GM12878 (cell line): ENCODE measurements around the gene TET2. TPM values are rescaled to one million over a fixed set of nuclear protein-coding genes. Genes with fewer than 3 reads are reported as not detected.

Experiments used
- ATAC-seq: fragments of 200-7000 bp; cut with Tn5 transposase; 3 replicates; pipeline ENCODE4 v1.9.1; 2020; ENCODE audit warnings: mild to moderate bottlenecking, moderate library complexity
- BruUV-seq: library from RNA; stranded (reverse); fragments of 400-500 nt; replicated peaks from 2 replicates; lab custom pipeline; 2021; lab: Mats Ljungman, UMichigan
- CTCF ChIA-PET: fragments of 300-600 bp; sonication (Branson Sonifier 250); formaldehyde crosslinking; extraction: SDS; loops from one replicate; lab custom pipeline; 2021; ENCODE audit warnings: inconsistent platforms; lab: Yijun Ruan, JAX
- POLR2A ChIA-PET: fragments of 350-600 bp; formaldehyde crosslinking; extraction: SDS; loops from one replicate; lab custom pipeline; 2021; ENCODE audit warnings: inconsistent platforms; lab: Charles Lee
- RAD21 ChIA-PET: fragments of 300-600 bp; sonication (Branson Sonifier 250); formaldehyde crosslinking; loops from one replicate; lab custom pipeline; 2023; ENCODE audit warnings: antibody characterized with exemption; ENCODE audit not compliant: unreplicated experiment; lab: Charles Lee
- SMC1A ChIA-PET: fragments of 300-600 bp; sonication (Branson Sonifier 250); formaldehyde crosslinking; loops from one replicate; lab custom pipeline; 2023; ENCODE audit not compliant: unreplicated experiment, uncharacterized antibody; lab: Charles Lee
- DNase-seq: peaks from one replicate; pipeline ENCODE4 v3.0.0-alpha.2; 2011; ENCODE audit warnings: low read depth, low spot score
- FAIRE-seq: peaks from 3 replicates; lab custom pipeline; 2011; peaks lifted over from hg19 to GRCh38; lab: Jason Lieb, UNC
- H2AFZ ChIP-seq: 2 replicates; pipeline ENCODE4 v1.6.0; 2011; ENCODE audit warnings: low read depth, low read length, control low read depth; ENCODE audit not compliant: control insufficient read depth
- H3K27ac ChIP-seq: 2 replicates; pipeline ENCODE4 v1.5.1; 2011; ENCODE audit warnings: control low read depth; ENCODE audit not compliant: control insufficient read depth, insufficient read depth
- H3K27me3 ChIP-seq, 2 experiments: replicated peaks in 1 of 2; 2 replicates each; pipeline versions ENCODE4 v1.6.0 to v1.6.1; 2011; ENCODE audit warnings: low read length in 1 of 2; ENCODE audit not compliant: control insufficient read depth in 2 of 2, insufficient read depth in 2 of 2
- H3K36me3 ChIP-seq, 2 experiments: 2 replicates each; pipeline ENCODE4 v1.5.1; 2011; ENCODE audit warnings: low read length in 1 of 2; ENCODE audit not compliant: control insufficient read depth in 2 of 2, insufficient read depth in 2 of 2
- H3K4me1 ChIP-seq: 2 replicates; pipeline ENCODE4 v1.6.1; 2011; ENCODE audit warnings: mild to moderate bottlenecking, low read length, moderate library complexity, mixed read lengths; ENCODE audit not compliant: control insufficient read depth, insufficient read depth
- H3K4me2 ChIP-seq: 2 replicates; pipeline ENCODE4 v1.6.0; 2011; ENCODE audit warnings: control low read depth; ENCODE audit not compliant: control insufficient read depth, insufficient read depth
- H3K4me3 ChIP-seq: fragments of 200-600 bp; sonication (generic); 2 replicates; pipeline ENCODE4 v1.5.1; 2016
- H3K79me2 ChIP-seq: 2 replicates; pipeline ENCODE4 v1.6.0; 2011; ENCODE audit warnings: low read length; ENCODE audit not compliant: control insufficient read depth, insufficient read depth
- H3K9ac ChIP-seq: 2 replicates; pipeline ENCODE4 v1.8.0; 2011; ENCODE audit warnings: low read length, control low read depth, mixed read lengths; ENCODE audit not compliant: control insufficient read depth, insufficient read depth
- H3K9me3 ChIP-seq: replicated peaks from 3 replicates; pipeline ENCODE4 v1.5.1; 2011; ENCODE audit warnings: mild to moderate bottlenecking, low read length; ENCODE audit not compliant: control insufficient read depth, insufficient read depth
- H4K20me1 ChIP-seq: 2 replicates; pipeline ENCODE4 v1.6.0; 2011; ENCODE audit not compliant: control insufficient read depth, insufficient read depth
- BMI1 ChIP-seq: fragments of 450-650 bp; IDR thresholded peaks from 2 replicates; pipeline ENCODE4 v1.6.1; 2016; ENCODE audit warnings: mild to moderate bottlenecking, moderate library complexity, borderline replicate concordance
- DPF2 ChIP-seq: fragments of 450-650 bp; IDR thresholded peaks from 2 replicates; pipeline ENCODE4 v1.6.1; 2017; ENCODE audit warnings: mild to moderate bottlenecking
- JUND ChIP-seq: IDR thresholded peaks from 2 replicates; pipeline ENCODE4 v1.6.1; 2012; ENCODE audit warnings: low read depth, mild to moderate bottlenecking, low read length, improper control_type of control experiment, moderate library complexity
- ZNF217 ChIP-seq: fragments of 450-650 bp; IDR thresholded peaks from 2 replicates; pipeline ENCODE4 v1.6.1; 2017; ENCODE audit warnings: antibody characterized with exemption, mild to moderate bottlenecking
- in situ Hi-C: fragments of 300-500 bp; cut with MboI; formaldehyde crosslinking; loops from 9 replicates; pipeline ENCODE4 v1.14.3; 2018; ENCODE audit warnings: mixed read lengths
- intact Hi-C: fragments of 100-400 bp; cut with micrococcal nuclease; formaldehyde crosslinking; loops from one replicate; pipeline ENCODE4 v1.14.2; 2022; ENCODE audit not compliant: unreplicated experiment
- polyA plus RNA-seq, 11 experiments: library from polyadenylated mRNA; depleted of rRNA in 4 of 11; unstranded in 6 of 11; stranded (reverse) in 5 of 11; fragments of >200 nt; fragmentation: Nextera tagmentation in 4 of 11; fragmentation: Illumina TruSeq in 1 of 11; extraction: Ambion mirVana in 4 of 11; extraction: Trizol in 1 of 11; gene quantifications; 1 replicate in 1 of 11; 2 replicates in 10 of 11; pipeline versions ENCODE4 v1.2.1 to v1.2.3, GENCODE V29; 2011 to 2016; ENCODE audit warnings: inconsistent platforms in 2 of 11, missing spikeins in 2 of 11, low read depth in 1 of 11
- total RNA-seq, 4 experiments: library from RNA; depleted of rRNA in 3 of 4; stranded (reverse); fragments of >200 nt in 3 of 4; fragmentation: Illumina TruSeq in 1 of 4; extraction: Trizol in 1 of 4; gene quantifications; 2 replicates each; pipeline versions ENCODE4 v1.2.1 to v1.2.3, GENCODE V29; 2013 to 2021
- TF ChIP-seq, protein P1 (sequence below): fragments of 450-650 bp; IDR thresholded peaks from 2 replicates; pipeline ENCODE4 v1.6.1; 2017; ENCODE audit warnings: mild to moderate bottlenecking, moderate library complexity

The TET2 gene
- total and polyA plus RNA-seq, 10 of the 15 experiments (the other 5 are each of a cell fraction or from before 2014, with no cell fraction given) = 3.7 to 49.0 (median 27.5) TPM

DNA sequence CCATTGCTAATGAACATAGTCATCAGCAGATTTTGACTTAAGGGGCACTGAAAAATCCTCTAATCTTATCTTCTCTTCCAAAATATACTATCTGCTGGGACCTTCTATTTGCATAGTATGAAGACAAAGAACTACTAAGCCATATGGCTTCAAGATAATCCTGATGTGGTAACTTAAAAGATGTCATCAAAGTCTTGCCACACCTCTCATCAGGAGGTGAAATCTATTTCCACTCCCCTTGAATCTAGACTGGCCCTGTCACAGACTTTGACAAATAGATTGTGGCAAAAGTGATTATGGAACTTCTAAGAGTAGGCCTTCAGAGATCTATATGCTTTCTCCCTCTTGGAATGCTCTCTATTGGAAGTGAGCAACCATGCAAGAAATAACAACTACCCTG lies 27.3 kb upstream of the TET2 start:
- no peaks in the 10 kb centered on the region for H3K4me1 ChIP-seq
- POLR2A ChIA-PET = no interaction called here
- intact Hi-C loops = no loop called here
- no peaks in the 10 kb centered on the region for H4K20me1 ChIP-seq
- H3K4me3 ChIP-seq = no peak overlapping the region
- H3K27ac ChIP-seq = no peak overlapping the region
- no peak for DNase-seq
- no peaks in the 10 kb centered on the region for H3K79me2 ChIP-seq
- no peak overlapping the region for H3K9ac ChIP-seq
- RAD21 ChIA-PET = no interaction called here
- ATAC-seq = no peak
- no peak for TF ChIP-seq ZNF217
- TF ChIP-seq, protein P1, sequence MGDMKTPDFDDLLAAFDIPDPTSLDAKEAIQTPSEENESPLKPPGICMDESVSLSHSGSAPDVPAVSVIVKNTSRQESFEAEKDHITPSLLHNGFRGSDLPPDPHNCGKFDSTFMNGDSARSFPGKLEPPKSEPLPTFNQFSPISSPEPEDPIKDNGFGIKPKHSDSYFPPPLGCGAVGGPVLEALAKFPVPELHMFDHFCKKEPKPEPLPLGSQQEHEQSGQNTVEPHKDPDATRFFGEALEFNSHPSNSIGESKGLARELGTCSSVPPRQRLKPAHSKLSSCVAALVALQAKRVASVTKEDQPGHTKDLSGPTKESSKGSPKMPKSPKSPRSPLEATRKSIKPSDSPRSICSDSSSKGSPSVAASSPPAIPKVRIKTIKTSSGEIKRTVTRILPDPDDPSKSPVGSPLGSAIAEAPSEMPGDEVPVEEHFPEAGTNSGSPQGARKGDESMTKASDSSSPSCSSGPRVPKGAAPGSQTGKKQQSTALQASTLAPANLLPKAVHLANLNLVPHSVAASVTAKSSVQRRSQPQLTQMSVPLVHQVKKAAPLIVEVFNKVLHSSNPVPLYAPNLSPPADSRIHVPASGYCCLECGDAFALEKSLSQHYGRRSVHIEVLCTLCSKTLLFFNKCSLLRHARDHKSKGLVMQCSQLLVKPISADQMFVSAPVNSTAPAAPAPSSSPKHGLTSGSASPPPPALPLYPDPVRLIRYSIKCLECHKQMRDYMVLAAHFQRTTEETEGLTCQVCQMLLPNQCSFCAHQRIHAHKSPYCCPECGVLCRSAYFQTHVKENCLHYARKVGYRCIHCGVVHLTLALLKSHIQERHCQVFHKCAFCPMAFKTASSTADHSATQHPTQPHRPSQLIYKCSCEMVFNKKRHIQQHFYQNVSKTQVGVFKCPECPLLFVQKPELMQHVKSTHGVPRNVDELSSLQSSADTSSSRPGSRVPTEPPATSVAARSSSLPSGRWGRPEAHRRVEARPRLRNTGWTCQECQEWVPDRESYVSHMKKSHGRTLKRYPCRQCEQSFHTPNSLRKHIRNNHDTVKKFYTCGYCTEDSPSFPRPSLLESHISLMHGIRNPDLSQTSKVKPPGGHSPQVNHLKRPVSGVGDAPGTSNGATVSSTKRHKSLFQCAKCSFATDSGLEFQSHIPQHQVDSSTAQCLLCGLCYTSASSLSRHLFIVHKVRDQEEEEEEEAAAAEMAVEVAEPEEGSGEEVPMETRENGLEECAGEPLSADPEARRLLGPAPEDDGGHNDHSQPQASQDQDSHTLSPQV = no peak
- TF ChIP-seq DPF2 = no peak
- TF ChIP-seq JUND = no peak
- no peak for TF ChIP-seq BMI1
- H3K27me3 ChIP-seq = no peaks in the 10 kb centered on the region
- H3K36me3 ChIP-seq = no peaks in the 10 kb centered on the region
- H3K4me2 ChIP-seq = no peak overlapping the region
- H2AFZ ChIP-seq = no peak overlapping the region
- CTCF ChIA-PET = no interaction called here
- no peak for FAIRE-seq
- in situ Hi-C loops = no loop called here
- SMC1A ChIA-PET = no interaction called here
- BruUV-seq = no TSS peak
- no peaks in the 10 kb centered on the region for H3K9me3 ChIP-seq
